Endothelial cell of umbilical vein (primary cell): ENCODE data around the gene TMC3. TPM values are rescaled to one million over a fixed set of nuclear protein-coding genes. Genes with fewer than 3 reads are reported as not detected.

Experiments used
- BruUV-seq: library from RNA; stranded (reverse); fragments of 400-500 nt; replicated peaks from 2 replicates; lab custom pipeline; 2021; lab: Mats Ljungman, UMichigan
- CTCF ChIA-PET: fragments of 300-600, 350-600 bp; sonication (Branson Sonifier 250); formaldehyde crosslinking; loops from one replicate; lab custom pipeline; 2021; ENCODE audit warnings: antibody characterized with exemption, inconsistent platforms; lab: Charles Lee
- POLR2A ChIA-PET: fragments of 300-600, 350-600 bp; sonication (Branson Sonifier 250); formaldehyde crosslinking; loops from one replicate; lab custom pipeline; 2021; ENCODE audit warnings: antibody characterized with exemption, inconsistent platforms; lab: Charles Lee
- DNase-seq: peaks from one replicate; pipeline ENCODE4 v3.0.0-alpha.2; 2011; ENCODE audit warnings: low read depth, low spot score
- FAIRE-seq: peaks from 2 replicates; lab custom pipeline; 2011; peaks lifted over from hg19 to GRCh38; lab: Jason Lieb, UNC
- H2AFZ ChIP-seq: 2 replicates; pipeline ENCODE4 v1.6.0; 2012; ENCODE audit warnings: low read depth, low read length, control low read depth, inconsistent platforms
- H3K27ac ChIP-seq: 2 replicates; pipeline ENCODE4 v1.5.1; 2011; ENCODE audit warnings: low read depth, mild to moderate bottlenecking, control low read depth, low read length, moderate library complexity; ENCODE audit not compliant: insufficient read depth
- H3K27me3 ChIP-seq, 2 experiments: 2 replicates each; pipeline versions ENCODE4 v1.6.0 to v1.6.1; 2011; ENCODE audit warnings: low read length in 2 of 2, mixed read lengths in 1 of 2; ENCODE audit not compliant: control insufficient read depth in 2 of 2, insufficient read depth in 2 of 2
- H3K36me3 ChIP-seq, 2 experiments: 2 replicates in 1 of 2; 3 replicates in 1 of 2; pipeline ENCODE4 v1.5.1; 2011; ENCODE audit warnings: low read length in 2 of 2, mild to moderate bottlenecking in 1 of 2, moderate library complexity in 1 of 2; ENCODE audit not compliant: control insufficient read depth in 2 of 2, insufficient read depth in 2 of 2; ENCODE audit errors: extremely low read depth in 1 of 2
- H3K4me1 ChIP-seq: 3 replicates; pipeline ENCODE4 v1.5.1; 2011; ENCODE audit warnings: mild to moderate bottlenecking, low read length; ENCODE audit not compliant: control insufficient read depth, insufficient read depth; ENCODE audit errors: extremely low read depth
- H3K4me2 ChIP-seq: 2 replicates; pipeline ENCODE4 v1.6.1; 2011; ENCODE audit warnings: low read length, control low read depth, mixed read lengths; ENCODE audit not compliant: insufficient read depth
- H3K4me3 ChIP-seq, 3 experiments: fragments of 200-600 bp in 1 of 3; sonication (generic), shearing (Covaris generic) in 1 of 3; replicated peaks in 1 of 3; 2 replicates each; pipeline ENCODE4 v1.5.1; 2011 to 2016; ENCODE audit warnings: control low read depth in 3 of 3, low read length in 3 of 3, mild to moderate bottlenecking in 2 of 3, inconsistent platforms in 1 of 3, low read depth in 1 of 3, moderate library complexity in 1 of 3; ENCODE audit not compliant: insufficient read depth in 1 of 3
- H3K79me2 ChIP-seq: 2 replicates; pipeline ENCODE4 v1.6.0; 2012; ENCODE audit warnings: low read length, inconsistent platforms; ENCODE audit not compliant: control insufficient read depth, insufficient read depth
- H3K9ac ChIP-seq: replicated peaks from 2 replicates; pipeline ENCODE3; 2011; ENCODE audit warnings: low read length, control low read depth; ENCODE audit not compliant: insufficient read depth; ENCODE audit errors: extremely low read depth
- H3K9me1 ChIP-seq: replicated peaks from 3 replicates; pipeline ENCODE4 v1.6.0; 2011; ENCODE audit warnings: mild to moderate bottlenecking, low read length; ENCODE audit not compliant: control insufficient read depth, insufficient read depth; ENCODE audit errors: extremely low read depth
- H3K9me3 ChIP-seq: replicated peaks from 2 replicates; pipeline ENCODE4 v1.5.1; 2012; ENCODE audit warnings: low read length, inconsistent platforms; ENCODE audit not compliant: control insufficient read depth, insufficient read depth
- H4K20me1 ChIP-seq: replicated peaks from 2 replicates; pipeline ENCODE3; 2011; ENCODE audit warnings: mild to moderate bottlenecking, low read length; ENCODE audit not compliant: control insufficient read depth, insufficient read depth; ENCODE audit errors: extremely low read depth
- EZH2 ChIP-seq: IDR thresholded peaks from 2 replicates; pipeline ENCODE4 v1.6.1; 2012; ENCODE audit warnings: borderline replicate concordance, low read depth, mild to moderate bottlenecking, moderate library complexity, low read length, inconsistent platforms; ENCODE audit not compliant: severe bottlenecking
- FOS ChIP-seq: IDR thresholded peaks from 2 replicates; pipeline ENCODE4 v1.6.1; 2011; ENCODE audit warnings: mild to moderate bottlenecking, low read length, moderate library complexity, borderline replicate concordance; ENCODE audit not compliant: insufficient read depth
- JUN ChIP-seq: IDR thresholded peaks from 2 replicates; pipeline ENCODE4 v1.6.1; 2011; ENCODE audit warnings: borderline replicate concordance, low read depth; ENCODE audit not compliant: insufficient read length, insufficient read depth
- MYC ChIP-seq: IDR thresholded peaks from one replicate; pipeline ENCODE4 v1.6.1; 2011; ENCODE audit warnings: mild to moderate bottlenecking, low read depth, low read length
- POLR2A ChIP-seq: IDR thresholded peaks from 2 replicates; pipeline ENCODE4 v1.6.1; 2012; ENCODE audit warnings: low read depth, mild to moderate bottlenecking, control low read depth, low read length
- POLR2AphosphoS5 ChIP-seq: IDR thresholded peaks from 2 replicates; pipeline ENCODE4 v1.6.1; 2012; ENCODE audit warnings: low read depth, mild to moderate bottlenecking, control low read depth, low read length, moderate library complexity; ENCODE audit not compliant: insufficient read depth
- dilution Hi-C: fragments of 300-500 bp; cut with MboI; formaldehyde crosslinking; loops from one replicate; pipeline ENCODE4 v1.15.0; 2019; ENCODE audit warnings: low sequenced_read_pairs; ENCODE audit not compliant: extremely low pct_ligation_motif_present
- intact Hi-C: fragments of 100-400 bp; cut with micrococcal nuclease; formaldehyde crosslinking; loops from one replicate; pipeline ENCODE4 v1.10.0; 2022
- polyA plus RNA-seq, 4 experiments: library from polyadenylated mRNA; depleted of rRNA in 3 of 4; stranded (reverse) in 3 of 4; unstranded in 1 of 4; fragments of >200 nt; gene quantifications; 2 replicates each; pipeline versions ENCODE4 v1.2.1 to v1.2.3, GENCODE V29; 2011 to 2012; ENCODE audit warnings: missing spikeins in 1 of 4
- total RNA-seq: library from RNA; stranded (reverse); gene quantifications from 2 replicates; pipeline ENCODE4 v1.2.3, GENCODE V29; 2021
- TF ChIP-seq, protein P1 (sequence below), 2 donors: IDR thresholded peaks; 1 replicate in 1 of 2; 2 replicates in 1 of 2; pipeline ENCODE4 v1.5.1; 2011; ENCODE audit warnings: low read length in 2 of 2, mild to moderate bottlenecking in 2 of 2, moderate library complexity in 2 of 2, control low read depth in 1 of 2, inconsistent platforms in 1 of 2, low read depth in 1 of 2; ENCODE audit not compliant: insufficient read depth in 1 of 2; ENCODE audit errors: extremely low read depth in 1 of 2

The TMC3 gene
- total and polyA plus RNA-seq, 2 donors (not counting 3 experiments of a cell fraction or from before 2014, with no cell fraction given) = not detected

DNA sequence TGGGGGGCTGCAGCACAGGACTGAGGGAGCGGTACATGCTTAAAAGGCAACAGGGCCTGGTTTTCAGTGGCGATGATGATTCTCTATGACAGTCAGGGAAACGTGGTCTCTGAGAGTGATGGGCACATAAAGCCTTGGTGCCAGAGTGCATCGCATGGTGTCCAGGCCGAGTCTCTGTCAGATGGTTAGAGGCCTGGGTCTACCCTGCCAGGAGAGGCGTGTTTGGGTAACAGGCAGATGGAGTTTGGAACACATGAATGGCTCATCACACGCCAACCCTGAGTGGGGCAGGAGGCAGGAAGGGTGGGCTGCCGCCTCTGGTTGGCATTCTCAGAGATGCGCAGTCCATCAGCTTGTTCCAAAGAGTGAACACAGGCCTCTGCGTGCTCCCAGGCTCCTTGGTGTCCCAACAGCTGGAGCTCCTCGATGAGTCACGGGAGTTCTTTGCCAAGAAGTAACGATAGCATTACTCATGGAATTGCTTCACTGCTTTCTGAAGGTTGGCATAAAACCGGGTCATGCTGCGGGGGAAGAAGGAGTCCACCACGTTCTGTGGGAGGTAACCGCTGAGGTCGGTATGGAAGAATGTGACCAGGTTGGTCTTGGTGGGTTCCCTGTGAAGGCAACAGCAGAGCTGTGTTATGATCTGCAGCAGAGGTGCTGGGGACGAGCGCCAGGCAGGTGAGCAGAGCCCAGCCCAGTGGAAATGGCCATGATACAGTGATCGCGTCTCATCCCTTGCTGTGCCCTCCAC, 61.0 kb downstream of the TMC3 start:
- Histone ChIP-seq H2AFZ (no peak overlapping the region), H3K4me3 (no peak overlapping the region), H3K79me2 (no peaks in the 10 kb centered on the region), H3K27ac (no peak overlapping the region), H3K9me3 (no peaks in the 10 kb centered on the region), H3K4me2 (no peak overlapping the region), H3K9ac (no peak overlapping the region), H3K27me3 (no peaks in the 10 kb centered on the region), H3K36me3 (no peaks in the 10 kb centered on the region), H3K9me1 (no peaks in the 10 kb centered on the region), H4K20me1 (no peaks in the 10 kb centered on the region), H3K4me1 (no peaks in the 10 kb centered on the region)
- peak; percentile 15 for DNase-seq
- TF ChIP-seq FOS (no peak), POLR2AphosphoS5 (no peak), MYC (no peak)
- FAIRE-seq = peak; percentile 69
- dilution Hi-C loops (no loop called here), intact Hi-C loops (no loop called here)
- ChIA-PET POLR2A (no interaction called here), CTCF (interaction anchor here (1.0 kb wide), 1 partner anchor 37 kb away, joined by 5 read pairs; no protein-coding TSS in a partner anchor)
- no TSS peak for BruUV-seq

DNA sequence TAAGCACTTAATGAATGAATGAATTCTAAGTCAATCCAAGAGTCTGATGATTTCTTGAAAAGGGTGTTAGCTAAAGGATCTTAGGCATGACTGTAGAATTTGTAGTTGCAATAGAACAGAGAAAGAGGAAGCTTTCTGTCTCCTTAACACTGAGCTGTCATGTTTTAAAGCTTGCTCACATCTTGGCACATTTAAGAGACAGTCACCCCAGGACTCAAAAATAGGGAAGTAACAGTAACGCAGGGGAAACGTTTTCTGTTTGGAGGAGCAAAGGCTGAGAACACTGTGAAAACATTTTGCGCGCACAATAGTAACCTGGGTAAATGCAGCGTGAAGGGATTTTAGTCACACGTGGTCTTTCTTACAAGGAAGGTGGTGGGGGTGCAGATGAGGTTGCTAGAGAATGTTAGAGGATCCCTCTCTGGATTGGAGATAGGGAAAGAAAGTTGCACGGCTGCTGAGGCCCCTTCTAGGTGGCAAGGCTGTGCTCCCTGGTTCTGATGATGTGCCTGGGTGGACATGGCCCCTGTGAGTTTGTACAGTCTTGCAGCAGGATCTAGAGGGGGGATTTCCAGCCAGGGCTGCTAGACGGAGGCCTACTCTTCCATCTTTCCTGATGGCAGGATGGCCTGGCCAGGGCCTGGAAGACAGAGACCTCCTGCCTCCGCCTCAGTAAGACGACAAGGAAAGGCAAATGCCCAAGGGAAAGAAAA, 62.1 kb downstream of the TMC3 start:
- Histone ChIP-seq H2AFZ (no peak overlapping the region), H3K27me3 (no peaks in the 10 kb centered on the region), H4K20me1 (no peaks in the 10 kb centered on the region), H3K9me3 (no peaks in the 10 kb centered on the region), H3K4me3 (no peak overlapping the region), H3K9me1 (no peaks in the 10 kb centered on the region), H3K36me3 (no peaks in the 10 kb centered on the region), H3K79me2 (no peaks in the 10 kb centered on the region), H3K4me2 (no peak overlapping the region), H3K27ac (no peak overlapping the region), H3K9ac (no peak overlapping the region), H3K4me1 (no peaks in the 10 kb centered on the region)
- FAIRE-seq (no peak), DNase-seq (no peak)
- POLR2A ChIA-PET = no interaction called here
- CTCF ChIA-PET = interaction anchor here (1.2 kb wide), 1 partner anchor 46 kb away, joined by 5 read pairs; no protein-coding TSS in a partner anchor
- intact Hi-C loops (no loop called here), dilution Hi-C loops (no loop called here)
- BruUV-seq = no TSS peak
- TF ChIP-seq FOS = no peak
- TF ChIP-seq, protein P1, sequence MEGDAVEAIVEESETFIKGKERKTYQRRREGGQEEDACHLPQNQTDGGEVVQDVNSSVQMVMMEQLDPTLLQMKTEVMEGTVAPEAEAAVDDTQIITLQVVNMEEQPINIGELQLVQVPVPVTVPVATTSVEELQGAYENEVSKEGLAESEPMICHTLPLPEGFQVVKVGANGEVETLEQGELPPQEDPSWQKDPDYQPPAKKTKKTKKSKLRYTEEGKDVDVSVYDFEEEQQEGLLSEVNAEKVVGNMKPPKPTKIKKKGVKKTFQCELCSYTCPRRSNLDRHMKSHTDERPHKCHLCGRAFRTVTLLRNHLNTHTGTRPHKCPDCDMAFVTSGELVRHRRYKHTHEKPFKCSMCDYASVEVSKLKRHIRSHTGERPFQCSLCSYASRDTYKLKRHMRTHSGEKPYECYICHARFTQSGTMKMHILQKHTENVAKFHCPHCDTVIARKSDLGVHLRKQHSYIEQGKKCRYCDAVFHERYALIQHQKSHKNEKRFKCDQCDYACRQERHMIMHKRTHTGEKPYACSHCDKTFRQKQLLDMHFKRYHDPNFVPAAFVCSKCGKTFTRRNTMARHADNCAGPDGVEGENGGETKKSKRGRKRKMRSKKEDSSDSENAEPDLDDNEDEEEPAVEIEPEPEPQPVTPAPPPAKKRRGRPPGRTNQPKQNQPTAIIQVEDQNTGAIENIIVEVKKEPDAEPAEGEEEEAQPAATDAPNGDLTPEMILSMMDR (IDR thresholded peaks at IDR 0.05; ENCODE audit: extremely low read depth in 1 of 2, insufficient read depth in 1 of 2, low read depth in 1 of 2, low read length in 2 of 2) = no peak
- TF ChIP-seq POLR2A = no peak
- TF ChIP-seq MYC = no peak
- no peak for TF ChIP-seq EZH2
- no peak for TF ChIP-seq JUN
- TF ChIP-seq POLR2AphosphoS5 = no peak
